Hair follicular keratinocyte (primary cell): ENCODE results near the gene PRR12. TPM values are rescaled to one million over a fixed set of nuclear protein-coding genes. Genes with fewer than 3 reads are reported as not detected.

Experiments
- total RNA-seq: library from RNA; depleted of rRNA; stranded (reverse); fragments of >200 nt; gene quantifications from 2 replicates; pipeline ENCODE4 v1.2.3, GENCODE V29; 2015

PRR12 gene, protein sequence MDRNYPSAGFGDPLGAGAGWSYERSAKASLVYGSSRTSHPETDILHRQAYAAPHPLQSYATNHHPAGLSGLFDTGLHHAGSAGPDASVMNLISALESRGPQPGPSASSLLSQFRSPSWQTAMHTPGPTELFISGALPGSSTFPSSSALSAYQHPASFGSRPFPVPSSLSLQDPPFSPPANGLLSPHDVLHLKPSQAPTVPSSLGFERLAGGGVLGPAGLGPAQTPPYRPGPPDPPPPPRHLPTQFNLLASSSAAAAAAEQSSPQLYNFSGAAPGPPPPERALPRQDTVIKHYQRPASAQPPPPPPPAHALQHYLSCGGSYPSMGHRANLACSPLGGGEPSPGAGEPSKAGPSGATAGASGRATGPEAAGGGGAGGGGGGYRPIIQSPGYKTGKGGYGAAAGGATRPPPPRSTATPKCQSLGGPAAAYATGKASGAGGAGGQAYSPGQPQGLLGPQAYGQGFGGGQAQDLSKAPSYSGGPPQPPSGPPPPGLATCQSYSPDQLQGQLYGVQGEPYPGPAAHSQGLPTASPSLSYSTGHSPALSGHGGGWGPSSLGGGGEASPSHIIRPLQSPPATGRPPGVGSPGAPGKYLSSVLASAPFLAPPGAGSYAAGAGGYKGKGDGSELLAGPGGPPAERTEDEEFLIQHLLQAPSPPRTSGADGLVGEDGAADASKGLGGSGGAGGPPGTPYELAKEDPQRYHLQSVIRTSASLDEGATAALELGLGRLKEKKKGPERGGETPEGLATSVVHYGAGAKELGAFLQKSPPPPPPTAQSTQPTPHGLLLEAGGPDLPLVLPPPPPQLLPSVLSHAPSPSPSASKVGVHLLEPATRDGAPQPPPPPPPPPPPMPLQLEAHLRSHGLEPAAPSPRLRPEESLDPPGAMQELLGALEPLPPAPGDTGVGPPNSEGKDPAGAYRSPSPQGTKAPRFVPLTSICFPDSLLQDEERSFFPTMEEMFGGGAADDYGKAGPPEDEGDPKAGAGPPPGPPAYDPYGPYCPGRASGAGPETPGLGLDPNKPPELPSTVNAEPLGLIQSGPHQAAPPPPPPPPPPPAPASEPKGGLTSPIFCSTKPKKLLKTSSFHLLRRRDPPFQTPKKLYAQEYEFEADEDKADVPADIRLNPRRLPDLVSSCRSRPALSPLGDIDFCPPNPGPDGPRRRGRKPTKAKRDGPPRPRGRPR (N-terminal part only)
- total RNA-seq, result 4.7 and 6.0 TPM in 2 replicates

DNA sequence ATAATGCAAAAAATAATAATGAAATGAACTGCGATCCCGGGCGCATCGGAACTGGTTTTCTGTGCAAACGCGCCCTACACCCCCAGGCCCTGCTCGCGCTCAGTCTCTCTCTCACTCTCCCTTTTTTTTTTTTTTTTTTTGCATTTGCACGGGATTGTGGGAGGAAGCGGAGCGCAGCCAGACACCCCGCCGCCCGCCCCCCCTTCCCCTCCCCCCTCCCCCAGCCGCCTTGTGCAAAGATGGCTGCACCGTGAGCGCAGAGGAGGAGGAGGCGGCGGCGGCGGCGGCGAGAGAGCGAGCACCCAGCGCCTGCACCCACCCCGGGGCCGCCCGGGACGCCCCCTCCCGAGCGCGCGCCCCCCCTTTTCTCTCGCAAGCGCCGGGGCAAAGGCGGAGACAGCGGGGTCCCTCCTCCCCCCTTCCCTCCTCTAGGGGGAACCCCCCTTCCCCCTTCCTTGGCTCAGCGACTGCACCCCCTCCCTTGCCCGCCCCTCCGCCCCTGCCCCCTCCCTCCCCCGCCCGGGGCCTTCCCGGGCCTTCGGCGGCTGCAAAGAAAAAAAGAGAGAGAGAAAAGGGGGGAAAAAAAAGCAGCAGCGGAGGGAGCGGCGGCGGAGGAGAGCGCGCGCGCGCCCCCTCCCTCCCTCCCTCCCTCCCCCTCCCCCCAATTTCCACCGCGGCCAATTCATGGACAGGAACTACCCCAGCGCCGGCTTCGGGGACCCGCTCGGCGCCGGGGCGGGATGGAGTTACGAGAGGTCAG is at the start of gene PRR12:
TSS of gene PRR12 (plus strand) at position 212 of the 760 bp plus-strand sequence. CDS start at position 685, 473 bp downstream.

DNA sequence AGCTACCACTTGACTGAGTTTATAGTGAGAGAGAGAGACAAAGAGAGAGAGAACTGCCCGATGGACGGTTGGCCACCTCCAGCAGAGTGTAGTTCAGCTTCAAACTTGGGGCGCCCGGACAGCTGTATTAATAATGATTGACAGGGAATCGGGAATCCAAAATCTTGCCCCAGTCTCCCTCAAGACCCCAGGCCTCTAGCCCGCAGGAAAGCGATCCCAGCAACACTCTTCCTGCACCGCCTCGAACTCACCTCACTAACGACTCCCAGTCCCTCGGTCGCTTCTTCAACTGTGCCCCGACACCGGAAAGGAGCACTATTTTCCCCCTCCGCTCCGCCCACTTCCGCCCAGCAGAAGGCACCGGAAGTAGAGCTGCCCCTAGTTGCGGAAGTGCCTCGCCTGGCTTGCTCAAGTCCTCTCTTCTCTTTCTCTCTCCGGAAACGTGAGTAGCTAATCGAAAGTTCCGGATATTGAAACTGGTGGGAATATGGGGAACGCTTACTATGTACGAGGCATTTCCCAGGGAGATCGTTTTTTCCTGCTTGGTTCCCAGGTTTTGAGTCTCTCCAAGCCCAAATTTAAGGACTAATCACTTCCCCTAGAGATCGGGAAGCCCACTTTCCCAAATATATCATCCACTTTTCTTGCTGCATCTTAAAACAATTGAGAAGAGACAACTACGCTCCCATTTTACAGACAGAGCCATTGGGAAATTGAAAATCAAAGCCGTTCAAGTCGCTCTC is 10.5 kb upstream of the PRR12 start, which contains the start of gene NOSIP:
TSS of gene NOSIP (minus strand) at position 293 of the 743 bp plus-strand sequence. CDS start 19,865 bp downstream, outside the sequence.

DNA sequence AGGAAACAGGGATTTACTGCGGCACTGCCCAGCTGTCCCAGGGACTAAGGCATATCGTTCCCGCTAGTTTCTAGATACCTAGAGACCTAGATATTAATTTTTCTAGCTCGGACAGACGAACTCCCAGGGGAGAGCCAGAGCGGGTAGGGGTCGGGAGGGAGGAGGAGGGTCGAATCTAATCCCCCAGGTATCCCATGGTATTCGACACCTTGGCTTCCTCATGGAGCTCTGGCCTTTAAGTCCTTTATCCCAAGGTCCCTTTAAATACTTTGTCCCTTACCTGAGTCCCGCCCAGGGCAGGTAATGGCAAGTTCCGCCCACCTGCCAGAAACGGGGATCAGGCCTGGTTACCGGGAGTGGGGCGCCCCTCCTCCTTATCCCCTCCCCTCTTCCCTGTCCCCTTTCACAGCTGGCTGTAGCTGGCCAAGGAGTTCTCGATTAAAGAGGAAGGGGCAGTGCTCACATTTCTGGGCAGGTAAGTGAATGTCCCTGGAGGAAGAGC is 9.9 kb upstream of the PRR12 start, which contains the start of gene PRRG2:
TSS of gene PRRG2 (plus strand) at position 310 of the 502 bp plus-strand sequence. CDS start 1,904 bp downstream, outside the sequence.

DNA sequence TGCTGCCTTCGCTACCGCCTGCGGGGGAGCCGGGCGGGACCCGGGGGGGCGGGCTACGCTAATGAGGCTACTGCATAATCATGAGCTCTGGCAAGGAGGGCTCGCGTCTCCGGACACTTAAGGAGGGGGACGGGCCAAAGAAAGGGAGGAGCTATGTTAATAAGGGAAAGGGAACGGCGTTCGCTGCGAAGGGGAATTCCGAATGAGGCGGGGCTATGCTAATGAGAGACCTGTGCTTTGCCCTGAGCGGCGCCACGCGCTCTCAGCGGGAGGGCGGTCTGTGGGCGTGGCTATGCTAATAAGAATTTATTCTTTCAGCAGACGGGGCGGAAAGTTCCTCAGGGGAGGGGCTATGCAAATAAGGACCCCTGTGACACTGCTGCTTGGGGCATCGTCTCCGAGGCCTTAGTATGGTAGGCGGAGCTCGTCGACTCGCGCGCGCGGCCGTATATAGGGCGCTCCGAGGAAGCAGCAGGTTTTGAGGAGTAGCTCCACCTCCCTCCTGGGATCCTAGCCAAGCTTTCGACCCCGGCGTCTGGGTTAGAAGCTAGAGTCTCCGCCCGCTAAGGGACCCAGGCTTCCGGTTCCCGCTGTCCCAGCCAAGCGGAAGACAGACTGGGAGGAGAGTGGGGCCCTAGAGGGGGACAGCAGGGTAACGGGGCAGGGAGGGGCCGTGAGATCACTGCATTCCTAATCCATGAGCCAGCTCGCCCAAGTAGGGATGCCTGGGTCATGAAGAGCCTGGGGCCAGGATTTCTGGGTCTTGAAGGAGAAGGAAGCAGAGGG is 49.3 kb downstream of the PRR12 start, which contains the start of gene RRAS:
TSS of gene RRAS (minus strand) at position 31 of the 786 bp plus-strand sequence. CDS start 45 bp downstream, outside the sequence.

DNA sequence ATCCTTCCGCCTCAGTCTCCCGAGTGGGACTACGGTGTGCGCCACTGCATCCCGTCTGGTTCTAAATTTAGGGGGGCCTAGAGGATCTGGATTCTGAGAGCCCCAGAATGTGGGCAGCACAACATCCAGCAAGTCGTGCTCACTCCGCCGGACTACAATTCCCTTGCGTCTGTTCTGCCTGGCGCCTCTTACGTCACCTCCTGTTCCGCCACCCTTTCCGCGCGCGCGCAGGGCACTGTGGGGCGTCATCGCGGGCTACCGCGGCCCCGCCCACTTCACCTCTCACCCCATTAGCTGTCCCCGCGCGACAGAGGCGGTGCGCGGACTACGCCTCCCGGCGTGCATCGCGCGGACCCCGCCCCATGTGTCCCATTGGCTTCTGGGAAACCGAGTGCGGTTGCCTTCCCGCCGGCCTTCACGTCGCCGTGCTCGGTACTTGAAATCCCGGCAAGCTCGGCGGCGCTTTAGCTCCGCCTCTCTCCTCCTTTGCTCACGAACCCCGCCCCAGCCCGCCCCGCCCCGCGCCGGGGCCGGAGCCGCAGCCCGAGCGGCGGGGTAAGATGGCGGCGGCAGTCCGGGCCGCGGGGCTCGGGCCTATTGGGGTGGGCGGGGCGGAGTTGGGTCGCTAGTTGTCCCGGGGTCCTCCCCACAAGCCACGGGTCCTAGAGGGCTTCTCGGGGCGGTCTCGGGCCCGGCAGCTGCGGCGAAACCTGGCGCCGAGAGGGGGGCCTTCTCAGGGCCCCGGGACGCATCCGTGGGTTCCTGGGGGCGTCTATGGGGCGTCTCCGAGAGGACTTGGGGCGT is 50.9 kb downstream of the PRR12 start, which contains the start of gene SCAF1:
TSS of gene SCAF1 (plus strand) at position 522 of the 804 bp plus-strand sequence. CDS start 2,818 bp downstream, outside the sequence.

GRCh38 chr19:49665351-49666119 is 74.6 kb downstream of the PRR12 start, which contains the start of the genes BCL2L12 and IRF3:
Gene BCL2L12 (plus strand): TSS chr19:49665933. CDS start chr19:49666693, 760 bp downstream.
Gene IRF3 (minus strand): TSS chr19:49665857. CDS start chr19:49664838, 1,019 bp downstream.

Other genes with a start within 250 kb of the PRR12 start
- 19.2 and 20.5 TPM in 2 replicates for gene TEAD2, start 228.8 kb upstream of the PRR12 start, total RNA-seq
- gene DKKL1, start 227.3 kb upstream of the PRR12 start, total RNA-seq, result not detected in 2 replicates
- gene KASH5, start 202.9 kb upstream of the PRR12 start, total RNA-seq, result not detected in 2 replicates
- gene PTH2, start 167.7 kb upstream of the PRR12 start, total RNA-seq, result not detected in 2 replicates
- gene GFY, start 165.8 kb upstream of the PRR12 start, total RNA-seq, result not detected in 2 replicates
- gene SLC17A7, start 149.7 kb upstream of the PRR12 start, total RNA-seq, result not detected in 2 replicates
- gene PIH1D1, start 139.4 kb upstream of the PRR12 start, total RNA-seq, result 74.7 and 86.8 TPM in 2 replicates
- gene ALDH16A1, start 138.0 kb upstream of the PRR12 start, total RNA-seq, result 19.4 and 29.5 TPM in 2 replicates
- gene FLT3LG, start 117.0 kb upstream of the PRR12 start, total RNA-seq, result 1.6 and 2.1 TPM in 2 replicates
- 2,476 and 3,531 TPM in 2 replicates for gene RPL13A, start 103.6 kb upstream of the PRR12 start, total RNA-seq
- gene RPS11, start 94.7 kb upstream of the PRR12 start, total RNA-seq, result 3,565 and 3,976 TPM in 2 replicates
- 16.1 and 27.0 TPM in 2 replicates for gene FCGRT, start 78.5 kb upstream of the PRR12 start, total RNA-seq
- 1.3 and 3.3 TPM in 2 replicates for gene RCN3, start 63.2 kb upstream of the PRR12 start, total RNA-seq
- 52.4 and 71.2 TPM in 2 replicates for gene NOSIP, start 10.6 kb upstream of the PRR12 start, total RNA-seq
- gene PRRG2, start 9.9 kb upstream of the PRR12 start, total RNA-seq, result 5.7 and 8.2 TPM in 2 replicates
- 55.4 and 88.5 TPM in 2 replicates for gene RRAS, start 49.0 kb downstream of the PRR12 start, total RNA-seq
- 28.1 and 35.2 TPM in 2 replicates for gene SCAF1, start 51.0 kb downstream of the PRR12 start, total RNA-seq
- gene IRF3, start 74.7 kb downstream of the PRR12 start, total RNA-seq, result 71.1 and 83.8 TPM in 2 replicates
- gene BCL2L12, start 74.8 kb downstream of the PRR12 start, total RNA-seq, result 18.4 and 37.6 TPM in 2 replicates
- gene PRMT1, start 86.1 kb downstream of the PRR12 start, total RNA-seq, result 301 and 446 TPM in 2 replicates
- 1.3 and 4.1 TPM in 2 replicates for gene ADM5, start 98.4 kb downstream of the PRR12 start, total RNA-seq
- gene CPT1C, start 99.9 kb downstream of the PRR12 start, total RNA-seq, result 0.23 and 2.0 TPM in 2 replicates
- not detected in 2 replicates for gene TSKS, start 172.1 kb downstream of the PRR12 start, total RNA-seq
- gene AP2A1, start 175.8 kb downstream of the PRR12 start, total RNA-seq, result 101 TPM in 2 replicates
- gene FUZ, start 222.1 kb downstream of the PRR12 start, total RNA-seq, result 11.5 and 13.8 TPM in 2 replicates
- gene MED25, start 227.1 kb downstream of the PRR12 start, total RNA-seq, result 18.7 and 20.5 TPM in 2 replicates